ENCODE data around the gene TLCD5. TPM values are rescaled to one million over a fixed set of nuclear protein-coding genes. Genes with fewer than 3 reads are reported as not detected.

The TLCD5 gene
- total RNA-seq, 4 donors from 2014 or later: 1.4 to 3.1 (median 2.2) TPM

DNA sequence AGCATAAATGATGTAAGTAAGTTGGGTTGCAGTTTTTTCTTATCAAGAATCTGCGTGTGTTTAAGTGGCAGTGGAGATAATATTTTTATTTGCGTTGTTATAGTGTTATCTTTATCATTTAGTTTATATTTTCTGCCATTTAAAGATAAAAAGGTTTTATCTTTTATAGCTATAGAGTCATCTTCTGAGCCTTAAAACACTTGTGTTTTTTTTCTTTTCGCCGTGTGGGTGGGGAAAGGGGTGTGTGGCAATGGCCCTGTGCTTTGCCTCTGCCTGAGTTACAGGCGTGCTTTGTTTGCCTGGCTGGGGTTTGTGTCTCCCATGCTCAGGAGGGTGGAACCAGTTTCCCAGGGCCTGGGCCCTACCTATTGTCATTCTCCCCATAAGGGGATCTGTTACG lies 27.3 kb downstream of the TLCD5 start:
- Histone ChIP-seq H3K27me3 (no peaks in the 10 kb centered on the region), H3K36me3 (no peaks in the 10 kb centered on the region), H3K4me3 (no peak overlapping the region), H3K9me3 (no peaks in the 10 kb centered on the region), H3K27ac (no peak overlapping the region), H3K4me1 (peaks cover 0 to 25% (median 0%) of the 10 kb centered on the region in 4 donors)
- TF ChIP-seq, protein P1, sequence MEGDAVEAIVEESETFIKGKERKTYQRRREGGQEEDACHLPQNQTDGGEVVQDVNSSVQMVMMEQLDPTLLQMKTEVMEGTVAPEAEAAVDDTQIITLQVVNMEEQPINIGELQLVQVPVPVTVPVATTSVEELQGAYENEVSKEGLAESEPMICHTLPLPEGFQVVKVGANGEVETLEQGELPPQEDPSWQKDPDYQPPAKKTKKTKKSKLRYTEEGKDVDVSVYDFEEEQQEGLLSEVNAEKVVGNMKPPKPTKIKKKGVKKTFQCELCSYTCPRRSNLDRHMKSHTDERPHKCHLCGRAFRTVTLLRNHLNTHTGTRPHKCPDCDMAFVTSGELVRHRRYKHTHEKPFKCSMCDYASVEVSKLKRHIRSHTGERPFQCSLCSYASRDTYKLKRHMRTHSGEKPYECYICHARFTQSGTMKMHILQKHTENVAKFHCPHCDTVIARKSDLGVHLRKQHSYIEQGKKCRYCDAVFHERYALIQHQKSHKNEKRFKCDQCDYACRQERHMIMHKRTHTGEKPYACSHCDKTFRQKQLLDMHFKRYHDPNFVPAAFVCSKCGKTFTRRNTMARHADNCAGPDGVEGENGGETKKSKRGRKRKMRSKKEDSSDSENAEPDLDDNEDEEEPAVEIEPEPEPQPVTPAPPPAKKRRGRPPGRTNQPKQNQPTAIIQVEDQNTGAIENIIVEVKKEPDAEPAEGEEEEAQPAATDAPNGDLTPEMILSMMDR (IDR thresholded peaks at IDR 0.05): no peak
- TF ChIP-seq POLR2A (IDR thresholded peaks at IDR 0.05): no peak
- no peak for DNase-seq

DNA sequence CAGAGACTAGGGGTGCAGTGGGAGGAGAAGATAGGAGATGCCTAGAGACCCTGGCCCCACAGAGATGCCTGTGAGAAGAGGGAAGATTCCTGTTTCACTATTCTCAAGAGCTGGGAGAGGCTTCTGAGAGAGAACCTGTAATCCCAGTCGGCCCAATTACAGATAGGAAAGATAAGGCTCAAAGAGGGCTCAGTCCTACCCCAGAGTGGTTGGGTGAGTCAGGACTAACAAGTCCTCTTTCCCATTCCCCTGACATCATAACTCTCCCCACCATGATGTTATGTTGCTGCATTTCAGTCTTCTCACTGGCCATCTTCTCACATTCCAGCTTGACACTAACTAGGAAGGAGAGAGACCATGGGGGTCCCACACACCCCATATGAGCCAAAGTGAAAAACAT lies 29.0 kb downstream of the TLCD5 start:
- no peak overlapping the region for H3K27ac ChIP-seq
- peaks cover 0 to 20% (median 0%) of the 10 kb centered on the region in 4 donors for H3K4me1 ChIP-seq
- H3K4me3 ChIP-seq: no peak overlapping the region
- TF ChIP-seq, protein P1 (IDR thresholded peaks at IDR 0.05): no peak
- TF ChIP-seq POLR2A (IDR thresholded peaks at IDR 0.05): no peak
- no peak for DNase-seq
- H3K27me3 ChIP-seq: no peaks in the 10 kb centered on the region
- H3K9me3 ChIP-seq: no peaks in the 10 kb centered on the region
- H3K36me3 ChIP-seq: no peaks in the 10 kb centered on the region

DNA sequence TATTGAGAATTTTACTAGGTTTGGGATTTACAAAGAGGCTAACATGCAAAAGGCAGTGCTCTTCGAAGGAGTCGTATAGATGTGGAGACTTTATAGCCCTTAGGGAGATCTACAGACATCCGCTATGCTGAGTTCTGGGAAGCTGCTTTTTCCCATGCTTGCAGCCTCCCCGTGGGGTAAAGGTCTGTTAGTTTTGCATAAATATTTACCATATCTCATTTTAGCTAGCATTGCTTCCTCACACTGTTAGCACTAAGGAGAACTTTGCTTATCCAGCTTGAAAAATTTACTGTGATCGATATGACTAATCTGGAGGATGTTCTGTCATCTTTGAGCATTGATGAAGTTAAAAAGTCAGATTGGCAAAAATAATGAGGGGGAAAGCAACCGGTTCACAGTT lies 29.7 kb downstream of the TLCD5 start:
- DNase-seq: no peak
- Histone ChIP-seq H3K36me3 (no peaks in the 10 kb centered on the region), H3K4me1 (peaks cover 0 to 20% (median 0%) of the 10 kb centered on the region in 4 donors), H3K9me3 (no peaks in the 10 kb centered on the region), H3K27ac (no peak overlapping the region), H3K27me3 (no peaks in the 10 kb centered on the region), H3K4me3 (no peak overlapping the region)
- TF ChIP-seq, protein P1 (IDR thresholded peaks at IDR 0.05): no peak
- TF ChIP-seq POLR2A (IDR thresholded peaks at IDR 0.05): no peak

DNA sequence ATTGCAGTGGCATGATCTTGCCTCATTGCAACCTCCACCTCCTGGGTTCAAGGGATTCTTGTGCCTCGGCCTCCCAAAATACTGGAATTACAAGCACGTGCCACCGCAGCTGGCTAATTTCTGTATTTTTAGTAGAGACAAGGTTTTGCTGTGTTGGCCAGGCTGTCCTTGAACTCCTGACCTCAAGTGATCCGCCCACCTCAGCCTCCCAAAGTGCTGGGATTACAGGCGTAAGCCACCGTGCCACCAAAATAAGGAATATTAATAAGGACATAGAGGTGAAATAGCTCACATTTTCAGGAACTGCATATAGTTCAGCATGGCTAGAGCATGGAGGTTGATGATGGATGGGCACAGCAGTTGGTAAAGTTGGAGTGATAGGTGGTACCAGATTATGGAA lies 32.5 kb downstream of the TLCD5 start:
- no peak for TF ChIP-seq POLR2A (IDR thresholded peaks at IDR 0.05)
- TF ChIP-seq, protein P1 (IDR thresholded peaks at IDR 0.05): no peak

DNA sequence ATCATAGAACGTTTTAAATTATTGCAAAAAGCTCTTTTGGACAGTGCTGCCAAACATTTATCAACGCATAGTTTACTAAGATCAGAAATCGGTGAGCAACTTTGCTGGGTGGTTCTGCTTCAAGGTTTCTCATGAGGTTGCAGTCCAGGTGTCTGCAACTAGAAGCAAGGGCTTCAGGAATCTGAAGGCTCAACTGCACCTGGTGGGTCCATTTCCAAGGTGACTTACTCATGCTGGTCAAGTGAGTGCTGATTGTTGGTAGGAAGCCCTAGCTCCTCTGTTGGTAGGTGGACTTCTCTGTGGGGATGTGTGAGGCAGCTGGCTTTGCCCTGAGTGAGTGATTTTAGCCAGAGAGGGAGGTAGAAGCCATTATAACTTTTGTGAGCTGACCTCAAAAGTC lies 33.6 kb downstream of the TLCD5 start:
- Histone ChIP-seq H3K27ac (no peak overlapping the region), H3K9me3 (no peaks in the 10 kb centered on the region), H3K4me3 (no peak overlapping the region), H3K27me3 (no peaks in the 10 kb centered on the region), H3K36me3 (no peaks in the 10 kb centered on the region), H3K4me1 (peaks cover 0 to 16% (median 0%) of the 10 kb centered on the region in 4 donors)
- DNase-seq: no peak
- no peak for TF ChIP-seq POLR2A (IDR thresholded peaks at IDR 0.05)
- TF ChIP-seq, protein P1 (IDR thresholded peaks at IDR 0.05): no peak

More for the DNA sequence above, 32.5 kb downstream of the TLCD5 start:
- Histone ChIP-seq H3K27ac (no peak overlapping the region), H3K27me3 (no peaks in the 10 kb centered on the region), H3K4me3 (no peak overlapping the region), H3K4me1 (peaks cover 0 to 20% (median 0%) of the 10 kb centered on the region in 4 donors), H3K36me3 (no peaks in the 10 kb centered on the region), H3K9me3 (no peaks in the 10 kb centered on the region)
- no peak for DNase-seq

DNA sequence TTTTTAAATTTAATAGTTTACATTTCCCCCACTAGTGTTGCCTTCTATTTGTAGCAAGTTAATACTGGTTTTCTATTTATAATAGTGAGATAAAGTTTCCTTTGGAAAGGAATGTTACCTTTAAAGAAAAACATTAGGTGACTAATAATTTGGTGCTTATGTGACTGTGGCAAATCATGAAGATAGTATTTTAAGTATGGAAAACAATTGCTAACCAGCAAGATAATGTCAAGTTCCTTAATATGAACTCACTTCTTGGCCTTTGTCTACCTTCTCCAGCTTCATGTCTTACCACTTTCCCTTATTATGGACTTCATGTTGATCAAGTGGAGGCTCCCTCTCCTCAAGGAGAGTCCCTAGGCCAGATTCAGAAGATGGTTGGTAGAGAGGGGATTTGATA lies 38.3 kb downstream of the TLCD5 start:
- no peak for TF ChIP-seq POLR2A (IDR thresholded peaks at IDR 0.05)
- TF ChIP-seq, protein P1 (IDR thresholded peaks at IDR 0.05): no peak
- DNase-seq: no peak
- H3K9me3 ChIP-seq: no peaks in the 10 kb centered on the region

More for the DNA sequence above, 38.3 kb downstream of the TLCD5 start:
- peaks cover 0 to 3% (median 0%) of the 10 kb centered on the region in 4 donors for H3K4me1 ChIP-seq
- H3K4me3 ChIP-seq: no peak overlapping the region
- H3K27me3 ChIP-seq: no peaks in the 10 kb centered on the region
- H3K27ac ChIP-seq: no peak overlapping the region
- no peaks in the 10 kb centered on the region for H3K36me3 ChIP-seq
